ENCODE results near the gene FOXP1.

The FOXP1 gene

DNA sequence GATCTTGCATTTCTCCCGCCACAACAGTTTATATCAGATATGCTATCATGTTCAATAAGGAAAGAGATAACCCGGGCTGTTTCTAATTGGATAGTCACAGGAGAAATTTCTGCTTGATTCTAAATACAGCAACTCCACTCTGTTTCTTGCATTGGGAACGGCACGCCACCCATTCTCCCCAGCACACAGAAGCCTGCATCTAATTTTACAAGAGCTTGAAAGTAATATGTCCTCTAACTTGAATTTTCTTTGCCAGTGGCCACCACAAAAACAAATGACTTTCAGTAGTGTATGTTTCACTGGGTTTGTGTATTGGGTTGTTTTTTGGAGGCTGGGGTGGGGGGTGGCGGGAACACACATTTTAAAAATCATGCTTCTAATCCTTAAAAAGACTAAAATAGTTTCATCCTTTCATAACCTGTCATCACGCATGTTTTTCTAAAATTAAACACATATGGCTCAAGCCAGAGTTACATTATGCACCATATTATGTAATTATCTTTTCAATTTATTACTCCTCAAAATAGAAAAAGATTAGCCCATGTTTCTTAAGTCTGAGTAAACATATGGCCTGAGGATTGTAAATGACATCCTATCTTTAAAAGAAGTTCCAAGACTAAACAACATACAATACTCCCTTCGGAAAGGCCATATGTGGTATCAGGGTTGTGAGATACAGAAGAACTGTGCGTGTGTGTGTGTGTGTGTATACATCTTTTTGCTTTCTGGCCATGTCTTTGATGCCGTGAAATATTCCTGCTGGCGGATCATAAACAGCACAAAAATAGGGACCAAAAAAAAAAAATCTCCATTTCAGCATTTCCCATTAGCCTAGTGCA lies 176.3 kb downstream of the FOXP1 start:
- no peak overlapping the region for H3K4me3 ChIP-seq (ENCODE audit: low read depth, low read length)
- no peak for DNase-seq
- H3K36me3 ChIP-seq (replicated peaks): no peaks in the 10 kb centered on the region
- H3K27me3 ChIP-seq (replicated peaks): no peaks in the 10 kb centered on the region
- TF ChIP-seq, protein P1, sequence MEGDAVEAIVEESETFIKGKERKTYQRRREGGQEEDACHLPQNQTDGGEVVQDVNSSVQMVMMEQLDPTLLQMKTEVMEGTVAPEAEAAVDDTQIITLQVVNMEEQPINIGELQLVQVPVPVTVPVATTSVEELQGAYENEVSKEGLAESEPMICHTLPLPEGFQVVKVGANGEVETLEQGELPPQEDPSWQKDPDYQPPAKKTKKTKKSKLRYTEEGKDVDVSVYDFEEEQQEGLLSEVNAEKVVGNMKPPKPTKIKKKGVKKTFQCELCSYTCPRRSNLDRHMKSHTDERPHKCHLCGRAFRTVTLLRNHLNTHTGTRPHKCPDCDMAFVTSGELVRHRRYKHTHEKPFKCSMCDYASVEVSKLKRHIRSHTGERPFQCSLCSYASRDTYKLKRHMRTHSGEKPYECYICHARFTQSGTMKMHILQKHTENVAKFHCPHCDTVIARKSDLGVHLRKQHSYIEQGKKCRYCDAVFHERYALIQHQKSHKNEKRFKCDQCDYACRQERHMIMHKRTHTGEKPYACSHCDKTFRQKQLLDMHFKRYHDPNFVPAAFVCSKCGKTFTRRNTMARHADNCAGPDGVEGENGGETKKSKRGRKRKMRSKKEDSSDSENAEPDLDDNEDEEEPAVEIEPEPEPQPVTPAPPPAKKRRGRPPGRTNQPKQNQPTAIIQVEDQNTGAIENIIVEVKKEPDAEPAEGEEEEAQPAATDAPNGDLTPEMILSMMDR (IDR thresholded peaks at IDR 0.05; ENCODE audit: low read depth, low read length, missing control alignments): no peak
- in situ Hi-C loops (cut with HindIII; ENCODE audit: low pct_ligation_motif_present, low sequenced_read_pairs): no loop called here
- no peak overlapping the region for H3K27ac ChIP-seq

DNA sequence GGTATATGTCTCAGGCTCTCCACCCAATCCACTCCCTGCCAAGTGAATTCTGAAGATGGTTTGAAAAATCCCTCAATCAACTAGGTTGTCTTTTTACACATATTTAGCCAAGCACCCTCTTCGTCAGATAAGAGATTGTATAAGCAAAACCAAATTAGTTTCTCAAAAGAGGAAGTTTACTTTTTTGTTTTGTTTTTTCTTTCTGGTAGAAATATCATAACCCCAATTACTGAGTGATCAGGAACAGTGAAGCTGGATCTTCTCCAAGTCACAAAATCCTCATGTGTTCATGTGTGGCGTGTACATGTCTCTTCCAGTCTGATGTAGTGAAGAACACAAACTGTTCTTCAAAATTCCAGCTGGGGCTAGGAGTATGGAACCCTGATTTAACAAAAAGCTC lies 180.6 kb downstream of the FOXP1 start:
- in situ Hi-C loops (cut with HindIII; ENCODE audit: low pct_ligation_motif_present, low sequenced_read_pairs): no loop called here
- H3K27ac ChIP-seq: no peak overlapping the region
- TF ChIP-seq, protein P1 (IDR thresholded peaks at IDR 0.05; ENCODE audit: low read depth, low read length, missing control alignments): no peak
- no peak for DNase-seq
- H3K36me3 ChIP-seq (replicated peaks): no peaks in the 10 kb centered on the region
- H3K4me3 ChIP-seq (ENCODE audit: low read depth, low read length): no peak overlapping the region
- H3K27me3 ChIP-seq (replicated peaks): no peaks in the 10 kb centered on the region

DNA sequence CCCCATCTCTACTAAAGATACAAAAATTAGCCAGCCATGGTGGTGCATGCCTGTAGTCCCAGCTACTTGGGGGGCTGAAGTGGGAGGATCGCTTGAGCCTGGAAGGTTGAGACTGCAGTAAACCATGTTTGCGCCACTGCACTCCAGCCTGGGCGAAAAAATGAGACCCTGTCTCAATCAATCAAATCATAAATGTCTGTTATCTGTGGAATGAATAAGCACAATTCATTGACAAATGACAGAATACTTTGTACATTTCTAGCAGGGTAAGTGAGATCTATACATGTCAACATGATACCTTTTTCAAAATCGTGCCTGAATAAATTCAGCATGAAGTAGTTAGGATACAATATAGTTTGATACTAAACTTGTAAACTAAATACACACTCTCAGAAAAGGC lies 181.2 kb downstream of the FOXP1 start:
- Histone ChIP-seq H3K27me3 (replicated peaks) (no peaks in the 10 kb centered on the region), H3K4me3 (ENCODE audit: low read depth, low read length) (no peak overlapping the region), H3K27ac (no peak overlapping the region), H3K36me3 (replicated peaks) (no peaks in the 10 kb centered on the region)
- DNase-seq: no peak
- TF ChIP-seq, protein P1 (IDR thresholded peaks at IDR 0.05; ENCODE audit: low read depth, low read length, missing control alignments): no peak
- in situ Hi-C loops (cut with HindIII; ENCODE audit: low pct_ligation_motif_present, low sequenced_read_pairs): no loop called here

DNA sequence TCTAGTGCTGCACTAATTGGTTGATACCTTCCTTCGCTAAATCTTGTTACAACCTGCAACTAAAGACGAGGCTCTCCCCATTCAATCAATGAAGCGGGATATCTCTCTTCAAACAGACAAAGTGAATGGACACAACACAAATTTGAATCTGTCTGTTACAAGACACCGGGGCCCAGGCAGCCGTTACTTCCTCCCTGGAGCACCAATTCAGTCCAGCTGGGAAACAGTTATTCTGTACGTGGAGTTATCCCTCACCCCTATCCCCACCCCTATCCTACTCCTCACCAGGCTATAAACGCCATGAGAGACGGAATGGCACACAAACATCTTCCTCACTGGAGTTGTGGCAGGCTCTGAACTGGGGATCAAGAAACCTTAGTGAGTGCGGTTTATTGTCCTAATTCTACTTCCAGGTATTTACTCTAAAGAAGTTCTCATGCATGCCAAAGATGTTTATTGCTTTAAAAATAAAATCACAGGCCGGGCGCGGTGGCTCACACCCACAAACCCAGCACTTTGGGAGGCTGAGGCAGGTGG lies 181.8 kb downstream of the FOXP1 start:
- in situ Hi-C loops (cut with HindIII; ENCODE audit: low pct_ligation_motif_present, low sequenced_read_pairs): no loop called here
- no peak for DNase-seq
- Histone ChIP-seq H3K36me3 (replicated peaks) (no peaks in the 10 kb centered on the region), H3K4me3 (ENCODE audit: low read depth, low read length) (no peak overlapping the region), H3K27ac (no peak overlapping the region), H3K27me3 (replicated peaks) (no peaks in the 10 kb centered on the region)
- TF ChIP-seq, protein P1 (IDR thresholded peaks at IDR 0.05; ENCODE audit: low read depth, low read length, missing control alignments): no peak

DNA sequence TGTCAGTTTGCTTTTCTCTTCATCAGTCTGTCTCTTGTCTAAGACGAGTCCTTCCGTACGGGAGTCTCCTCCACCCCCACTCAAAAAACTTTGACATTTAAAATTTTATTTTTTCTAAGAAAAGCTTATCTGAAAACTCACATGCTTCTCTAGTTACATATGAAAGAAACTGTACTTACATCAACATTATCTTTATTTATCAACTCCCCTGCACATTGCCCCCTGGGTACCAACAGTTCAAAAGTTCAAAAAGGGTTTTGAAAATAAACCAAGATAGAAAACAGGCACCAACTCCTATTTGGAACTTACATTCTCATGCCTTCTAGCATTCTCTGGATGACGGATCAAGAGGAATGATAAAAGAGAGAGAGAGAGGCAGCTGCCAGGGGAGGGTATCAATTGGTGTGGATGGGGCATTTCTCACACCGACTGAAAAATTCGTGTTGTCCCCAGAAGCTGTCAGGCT lies 182.5 kb downstream of the FOXP1 start:
- Histone ChIP-seq H3K27me3 (replicated peaks) (no peaks in the 10 kb centered on the region), H3K4me3 (ENCODE audit: low read depth, low read length) (no peak overlapping the region), H3K36me3 (replicated peaks) (no peaks in the 10 kb centered on the region), H3K27ac (peak overlapping the region; percentile 34)
- in situ Hi-C loops (cut with HindIII; ENCODE audit: low pct_ligation_motif_present, low sequenced_read_pairs): no loop called here
- TF ChIP-seq, protein P1 (IDR thresholded peaks at IDR 0.05; ENCODE audit: low read depth, low read length, missing control alignments): no peak
- peak; percentile 37 for DNase-seq
